Gastroesophageal sphincter (tissue), 3 donors: ENCODE results near the gene C1GALT1.

Source experiments
- CTCF ChIP-seq, 4 experiments: fragments of 200-600 bp in 2 of 4; fragments of 450-650 bp in 2 of 4; sonication (generic) in 1 of 4; IDR thresholded peaks; one replicate each; pipeline ENCODE4 v1.5.1; 2017 to 2019; ENCODE audit warnings: antibody characterized with exemption in 4 of 4, mild to moderate bottlenecking in 2 of 4, moderate library complexity in 2 of 4
- POLR2A ChIP-seq, 2 donors: fragments of 450-650 bp; IDR thresholded peaks; one replicate each; pipeline ENCODE4 v1.6.1; 2017; ENCODE audit warnings: antibody characterized with exemption in 2 of 2, mild to moderate bottlenecking in 2 of 2, moderate library complexity in 1 of 2
- POLR2AphosphoS5 ChIP-seq: sonication (generic); formaldehyde crosslinking; IDR thresholded peaks from one replicate; pipeline ENCODE4 v1.6.1; 2017; ENCODE audit warnings: antibody characterized with exemption

- TF ChIP-seq CTCF (IDR thresholded peaks at IDR 0.05) (no peak), POLR2A (IDR thresholded peaks at IDR 0.05) (no peak), POLR2AphosphoS5 (no peak)
Observed at GRCh38 chr7:7210475-7211237, 28.3 kb downstream of the C1GALT1 start.
